ENCODE measurements around the gene IGFBP7.
A peak's percentile ranks its signal among the peaks of the same experiment; 100 is the strongest.

IGFBP7 gene

DNA sequence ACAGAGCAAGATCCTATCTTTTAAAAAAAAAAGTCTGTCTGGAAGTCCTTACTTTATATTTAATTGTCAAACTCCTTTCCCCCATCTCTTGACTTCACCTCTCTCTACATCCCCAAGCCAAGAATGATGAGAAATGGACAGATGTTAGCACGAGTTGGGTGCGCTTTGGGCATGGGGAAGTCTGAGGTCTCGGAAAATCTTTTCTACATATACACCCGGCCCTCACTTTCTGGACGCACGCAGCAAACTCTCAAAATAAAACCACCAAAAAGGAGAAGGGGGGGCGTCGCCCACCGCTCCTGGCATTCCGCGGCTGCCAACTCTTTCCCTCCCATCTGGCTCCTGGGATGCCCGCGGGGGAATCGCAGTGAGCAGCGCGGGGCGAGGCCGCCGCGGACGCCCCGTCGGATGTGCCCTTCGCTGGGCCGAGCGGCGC is 756 bp downstream of the IGFBP7 start:
- DNase-seq = no peak
- Histone ChIP-seq H3K9ac (ENCODE audit: low read length) (no peak overlapping the region), H3K4me3 (ENCODE audit: low read length) (peak overlapping the region; percentile 51), H3K27me3 (replicated peaks; ENCODE audit: insufficient read depth, low read length) (no peaks in the 10 kb centered on the region), H4K20me1 (ENCODE audit: insufficient read depth, low read length) (no peaks in the 10 kb centered on the region), H3K27ac (ENCODE audit: low read length) (no peak overlapping the region), H3K4me1 (ENCODE audit: low read length) (peaks cover 23% of the 10 kb centered on the region), H3K9me2 (replicated peaks; ENCODE audit: insufficient read depth, low read length) (no peaks in the 10 kb centered on the region), H3F3A (ENCODE audit: insufficient read depth, low read length) (peaks cover 23% of the 10 kb centered on the region), H2AFZ (ENCODE audit: low read length) (peak overlapping the region; percentile 34; the same call in 1 of the 2 replicates), H3K36me3 (replicated peaks; ENCODE audit: insufficient read depth, low read length) (no peaks in the 10 kb centered on the region), H3K4me2 (ENCODE audit: low read depth, low read length) (peak overlapping the region; percentile 54; the same call in 1 of the 2 replicates), H3K9me3 (replicated peaks; ENCODE audit: insufficient read depth, low read length) (no peaks in the 10 kb centered on the region), H3K79me2 (ENCODE audit: low read length) (no peaks in the 10 kb centered on the region)
- TF ChIP-seq, protein P1, sequence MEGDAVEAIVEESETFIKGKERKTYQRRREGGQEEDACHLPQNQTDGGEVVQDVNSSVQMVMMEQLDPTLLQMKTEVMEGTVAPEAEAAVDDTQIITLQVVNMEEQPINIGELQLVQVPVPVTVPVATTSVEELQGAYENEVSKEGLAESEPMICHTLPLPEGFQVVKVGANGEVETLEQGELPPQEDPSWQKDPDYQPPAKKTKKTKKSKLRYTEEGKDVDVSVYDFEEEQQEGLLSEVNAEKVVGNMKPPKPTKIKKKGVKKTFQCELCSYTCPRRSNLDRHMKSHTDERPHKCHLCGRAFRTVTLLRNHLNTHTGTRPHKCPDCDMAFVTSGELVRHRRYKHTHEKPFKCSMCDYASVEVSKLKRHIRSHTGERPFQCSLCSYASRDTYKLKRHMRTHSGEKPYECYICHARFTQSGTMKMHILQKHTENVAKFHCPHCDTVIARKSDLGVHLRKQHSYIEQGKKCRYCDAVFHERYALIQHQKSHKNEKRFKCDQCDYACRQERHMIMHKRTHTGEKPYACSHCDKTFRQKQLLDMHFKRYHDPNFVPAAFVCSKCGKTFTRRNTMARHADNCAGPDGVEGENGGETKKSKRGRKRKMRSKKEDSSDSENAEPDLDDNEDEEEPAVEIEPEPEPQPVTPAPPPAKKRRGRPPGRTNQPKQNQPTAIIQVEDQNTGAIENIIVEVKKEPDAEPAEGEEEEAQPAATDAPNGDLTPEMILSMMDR (IDR thresholded peaks at IDR 0.05; ENCODE audit: low read length) = no peak
- TF ChIP-seq EZH2 (optimal IDR thresholded peaks at IDR 0.05; ENCODE audit: low read depth, low read length) (no peak), EZH2phosphoT487 (IDR thresholded peaks at IDR 0.05; ENCODE audit: low read length) (no peak)

DNA sequence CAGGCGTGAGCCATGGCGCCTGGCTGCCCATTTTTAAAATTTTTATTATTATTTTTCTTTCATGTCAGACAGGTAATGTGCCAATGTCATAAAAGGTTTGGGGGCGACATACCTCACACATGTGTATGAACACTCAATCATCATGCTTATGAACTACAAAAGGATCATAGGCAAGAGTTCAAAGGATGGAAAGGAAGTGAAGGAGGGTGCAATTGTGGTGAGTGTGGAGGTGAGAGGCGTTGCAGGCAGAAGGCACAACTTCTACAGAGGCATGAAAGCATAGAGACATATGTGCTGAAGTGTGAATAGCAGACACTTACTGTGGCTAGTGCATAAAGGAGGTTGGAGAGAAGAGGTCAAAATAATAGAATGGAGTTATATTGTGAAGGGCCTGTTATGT is 4.0 kb downstream of the IGFBP7 start:
- Histone ChIP-seq H3K4me3 (ENCODE audit: low read length) (no peak overlapping the region), H3K79me2 (ENCODE audit: low read length) (no peaks in the 10 kb centered on the region), H3K9me3 (replicated peaks; ENCODE audit: insufficient read depth, low read length) (no peaks in the 10 kb centered on the region), H3K9me2 (replicated peaks; ENCODE audit: insufficient read depth, low read length) (no peaks in the 10 kb centered on the region), H3K27me3 (replicated peaks; ENCODE audit: insufficient read depth, low read length) (no peaks in the 10 kb centered on the region), H3F3A (ENCODE audit: insufficient read depth, low read length) (peaks cover 8% of the 10 kb centered on the region), H3K4me1 (ENCODE audit: low read length) (peaks cover 7% of the 10 kb centered on the region), H3K4me2 (ENCODE audit: low read depth, low read length) (no peak overlapping the region), H3K36me3 (replicated peaks; ENCODE audit: insufficient read depth, low read length) (no peaks in the 10 kb centered on the region), H3K27ac (ENCODE audit: low read length) (no peak overlapping the region), H4K20me1 (ENCODE audit: insufficient read depth, low read length) (no peaks in the 10 kb centered on the region), H2AFZ (ENCODE audit: low read length) (no peak overlapping the region), H3K9ac (ENCODE audit: low read length) (no peak overlapping the region)
- DNase-seq = no peak
- TF ChIP-seq EZH2phosphoT487 (IDR thresholded peaks at IDR 0.05; ENCODE audit: low read length) (no peak), EZH2 (optimal IDR thresholded peaks at IDR 0.05; ENCODE audit: low read depth, low read length) (no peak)
- TF ChIP-seq, protein P1 (IDR thresholded peaks at IDR 0.05; ENCODE audit: low read length) = no peak

DNA sequence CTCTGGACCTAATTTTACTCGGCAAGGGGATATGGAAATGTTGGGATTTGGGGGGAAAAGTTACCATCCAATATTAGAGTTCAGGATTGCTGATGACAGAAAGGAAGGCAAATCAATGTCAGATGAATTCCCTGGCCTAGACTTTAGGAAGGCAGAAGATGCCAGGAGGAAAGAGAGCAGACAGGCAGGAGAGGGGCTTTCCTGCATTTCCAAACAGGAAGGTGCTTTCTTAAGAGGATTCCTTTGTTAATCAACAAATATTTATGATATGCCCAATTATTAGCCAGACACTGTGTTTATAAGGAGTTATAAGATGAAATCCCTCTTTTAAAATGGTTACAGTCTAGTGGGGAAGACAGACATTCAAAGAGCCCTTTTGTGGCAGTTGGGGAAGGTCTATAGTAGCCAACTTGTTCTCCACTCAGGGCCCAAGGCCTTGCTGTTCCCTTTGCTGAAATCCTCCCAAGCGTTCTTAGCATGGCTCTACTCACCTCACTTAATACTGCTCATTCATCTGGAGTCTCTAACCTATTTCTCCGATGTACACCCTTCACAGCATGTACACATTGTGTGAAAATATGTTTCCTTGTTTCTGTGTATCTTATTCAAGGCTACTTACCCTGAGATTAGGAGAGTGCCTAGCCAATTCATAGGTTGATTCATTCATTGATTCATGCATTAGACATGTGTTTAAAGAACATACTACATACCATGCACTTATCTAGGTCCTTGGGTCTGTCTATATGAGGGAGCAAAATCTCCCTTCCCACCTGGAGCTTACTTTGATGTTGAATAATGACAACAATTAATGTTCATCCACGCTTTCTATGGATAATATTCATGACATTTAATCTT is 5.3 kb downstream of the IGFBP7 start:
- TF ChIP-seq, protein P1 (IDR thresholded peaks at IDR 0.05; ENCODE audit: low read length) = no peak
- TF ChIP-seq EZH2 (optimal IDR thresholded peaks at IDR 0.05; ENCODE audit: low read depth, low read length) (no peak), EZH2phosphoT487 (IDR thresholded peaks at IDR 0.05; ENCODE audit: low read length) (no peak)
- Histone ChIP-seq H3K36me3 (replicated peaks; ENCODE audit: insufficient read depth, low read length) (no peaks in the 10 kb centered on the region), H3K9ac (ENCODE audit: low read length) (no peak overlapping the region), H3K27me3 (replicated peaks; ENCODE audit: insufficient read depth, low read length) (no peaks in the 10 kb centered on the region), H3F3A (ENCODE audit: insufficient read depth, low read length) (no peaks in the 10 kb centered on the region), H3K9me3 (replicated peaks; ENCODE audit: insufficient read depth, low read length) (no peaks in the 10 kb centered on the region), H3K4me3 (ENCODE audit: low read length) (no peak overlapping the region), H3K79me2 (ENCODE audit: low read length) (no peaks in the 10 kb centered on the region), H2AFZ (ENCODE audit: low read length) (no peak overlapping the region), H3K4me1 (ENCODE audit: low read length) (0 out of 2 replicates have a peak, but pooled peaks cover 3% of the 10 kb centered on the region), H3K4me2 (ENCODE audit: low read depth, low read length) (no peak overlapping the region), H3K9me2 (replicated peaks; ENCODE audit: insufficient read depth, low read length) (no peaks in the 10 kb centered on the region), H4K20me1 (ENCODE audit: insufficient read depth, low read length) (no peaks in the 10 kb centered on the region), H3K27ac (ENCODE audit: low read length) (no peak overlapping the region)
- DNase-seq = no peak

Measured in MM.1S (cell line).